Mesothelial cell of epicardium (in vitro differentiated cells): ENCODE data around the gene UNC50. TPM values are rescaled to one million over a fixed set of nuclear protein-coding genes. Genes with fewer than 3 reads are reported as not detected.

Experiments
- DNase-seq, 2 experiments: peaks; one replicate each; pipeline ENCODE4 v3.0.0; 2021; ENCODE audit warnings: low spot score in 2 of 2; ENCODE audit not compliant: unreplicated experiment in 2 of 2
- H3K27ac Mint-ChIP-seq: 2 replicates; pipeline ENCODE4 v1.8.0; 2021; ENCODE audit warnings: mixed read lengths
- H3K27me3 Mint-ChIP-seq: 2 replicates; pipeline ENCODE4 v1.8.0; 2021; ENCODE audit warnings: low read depth, mixed read lengths
- H3K36me3 Mint-ChIP-seq: 2 replicates; pipeline ENCODE4 v1.8.0; 2021; ENCODE audit warnings: mixed read lengths
- H3K4me1 Mint-ChIP-seq: 2 replicates; pipeline ENCODE4 v1.8.0; 2021; ENCODE audit warnings: mixed read lengths
- H3K4me3 Mint-ChIP-seq: 2 replicates; pipeline ENCODE4 v1.8.0; 2021; ENCODE audit warnings: mild to moderate bottlenecking, moderate library complexity, mixed read lengths
- H3K9me3 Mint-ChIP-seq: 2 replicates; pipeline ENCODE4 v1.8.0; 2021; ENCODE audit warnings: mixed read lengths
- CTCF ChIP-seq: fragments of 200-600 bp; sonication (generic); IDR thresholded peaks from one replicate; pipeline ENCODE4 v1.5.0; 2021; ENCODE audit warnings: antibody characterized with exemption; ENCODE audit not compliant: unreplicated experiment
- total RNA-seq: library from RNA; stranded (reverse); gene quantifications from 3 replicates; pipeline ENCODE4 v1.2.1, GENCODE V29; 2021

UNC50 gene
- total RNA-seq, 1 donor from 2014 or later = 44.6 TPM

- no peak for TF ChIP-seq CTCF
- no peaks in the 10 kb centered on the region for H3K9me3 Mint-ChIP-seq
- no peaks in the 10 kb centered on the region for H3K27me3 Mint-ChIP-seq
- no peak overlapping the region for H3K4me3 Mint-ChIP-seq
- H3K27ac Mint-ChIP-seq = no peak overlapping the region
- H3K4me1 Mint-ChIP-seq = peaks cover 10% of the 10 kb centered on the region
- peaks cover 3% of the 10 kb centered on the region for H3K36me3 Mint-ChIP-seq
- no peak for DNase-seq
These were observed 29.2 kb downstream of the UNC50 start for GRCh38 chr2:98637401-98638147.

- TF ChIP-seq CTCF = no peak
- no peak for DNase-seq
- Mint-ChIP-seq H3K4me3 (no peak overlapping the region), H3K4me1 (no peaks in the 10 kb centered on the region), H3K9me3 (no peaks in the 10 kb centered on the region), H3K27ac (no peak overlapping the region), H3K27me3 (no peaks in the 10 kb centered on the region), H3K36me3 (peaks cover 2% of the 10 kb centered on the region)
These were observed 35.2 kb downstream of the UNC50 start for GRCh38 chr2:98643496-98644100.

GRCh38 chr2:98647636-98648035, 39.2 kb downstream of the UNC50 start:
- no peak for DNase-seq
- no peak for TF ChIP-seq CTCF
- Mint-ChIP-seq H3K9me3 (no peaks in the 10 kb centered on the region), H3K4me3 (no peak overlapping the region), H3K36me3 (no peaks in the 10 kb centered on the region), H3K27ac (no peak overlapping the region), H3K27me3 (no peaks in the 10 kb centered on the region), H3K4me1 (peaks cover 7% of the 10 kb centered on the region)

GRCh38 chr2:98648451-98648850, 40.1 kb downstream of the UNC50 start:
- H3K36me3 Mint-ChIP-seq = no peaks in the 10 kb centered on the region
- no peak overlapping the region for H3K4me3 Mint-ChIP-seq
- H3K4me1 Mint-ChIP-seq = peaks cover 7% of the 10 kb centered on the region
- no peaks in the 10 kb centered on the region for H3K27me3 Mint-ChIP-seq
- H3K9me3 Mint-ChIP-seq = no peaks in the 10 kb centered on the region
- no peak for DNase-seq
- no peak overlapping the region for H3K27ac Mint-ChIP-seq
- TF ChIP-seq CTCF = no peak

GRCh38 chr2:98649135-98649991, 41.0 kb downstream of the UNC50 start:
- TF ChIP-seq CTCF = peak; percentile 96
- Mint-ChIP-seq H3K4me1 (peaks cover 9% of the 10 kb centered on the region), H3K4me3 (no peak overlapping the region), H3K27me3 (no peaks in the 10 kb centered on the region), H3K36me3 (no peaks in the 10 kb centered on the region), H3K27ac (peak overlapping the region; percentile 49), H3K9me3 (no peaks in the 10 kb centered on the region)
- peak; percentile 43 to 81 for DNase-seq
